Coronary artery (tissue), 2 donors: ENCODE measurements around the gene CAPN10.
A peak's percentile ranks its signal among the peaks of the same experiment; 100 is the strongest.

Source experiments
- DNase-seq: peaks from one replicate; pipeline ENCODE4 v3.0.0-alpha.2; 2017; ENCODE audit warnings: low spot score
- H3K27ac ChIP-seq, 2 donors: fragments of 200-600 bp; sonication (generic); one replicate each; pipeline ENCODE4 v1.5.1; 2016 to 2019
- H3K4me3 ChIP-seq: fragments of 200-600 bp; sonication (generic); 2 replicates; pipeline ENCODE4 v1.5.1; 2016; ENCODE audit warnings: mild to moderate bottlenecking, moderate library complexity
- CTCF ChIP-seq: fragments of 200-600 bp; sonication (generic); IDR thresholded peaks from one replicate; pipeline ENCODE4 v1.5.1; 2019; ENCODE audit warnings: antibody characterized with exemption

Gene CAPN10

GRCh38 chr2:240623531-240624010 is 37.0 kb downstream of the CAPN10 start:
- no peak for TF ChIP-seq CTCF
- no peak for DNase-seq
- Histone ChIP-seq H3K4me3 (no peak overlapping the region), H3K27ac (no peak overlapping the region)

GRCh38 chr2:240624011-240624949 is 37.7 kb downstream of the CAPN10 start:
- no peak overlapping the region for H3K4me3 ChIP-seq
- no peak for TF ChIP-seq CTCF
- H3K27ac ChIP-seq, result no peak overlapping the region
- no peak for DNase-seq

GRCh38 chr2:240624950-240625621 is 38.6 kb downstream of the CAPN10 start, which contains the start of gene GPR35:
GPR35 (plus strand) TSS chr2:240625480; CDS start chr2:240629953, 4,473 bp downstream.
- Histone ChIP-seq H3K27ac (no peak within 1 kb of the TSS), H3K4me3 (no peak within 1 kb of the TSS)
- no peak for DNase-seq
- no peak for TF ChIP-seq CTCF

GRCh38 chr2:240626531-240627300 is 40.2 kb downstream of the CAPN10 start:
- Histone ChIP-seq H3K4me3 (no peak overlapping the region), H3K27ac (no peak overlapping the region)
- no peak for TF ChIP-seq CTCF
- peak; percentile 69 for DNase-seq

GRCh38 chr2:240627736-240628506 is 41.4 kb downstream of the CAPN10 start:
- peak; percentile 58 for DNase-seq
- TF ChIP-seq CTCF, result no peak
- no peak overlapping the region for H3K4me3 ChIP-seq
- no peak overlapping the region for H3K27ac ChIP-seq

- DNase-seq, result peak; percentile 41
- TF ChIP-seq CTCF, result no peak
- H3K4me3 ChIP-seq, result no peak overlapping the region
- no peak overlapping the region for H3K27ac ChIP-seq
These were observed 41.9 kb downstream of the CAPN10 start for GRCh38 chr2:240628507-240628807.
